ENCODE results near the gene ZNF41. TPM values are rescaled to one million over a fixed set of nuclear protein-coding genes. Genes with fewer than 3 reads are reported as not detected.
"Not testable (repeated sequence)": the region's sequence is repeated elsewhere in the genome, so short reads cannot be mapped to it uniquely, and the experiment has no call there.

The ZNF41 gene
- total RNA-seq, 1 experiment from 2014 or later: 4.8 TPM

- not testable (repeated sequence) for DNase-seq (ENCODE audit: low read depth)
Measured at GRCh38 chrX:47492133-47492532, 9.1 kb upstream of the ZNF41 start.

DNA sequence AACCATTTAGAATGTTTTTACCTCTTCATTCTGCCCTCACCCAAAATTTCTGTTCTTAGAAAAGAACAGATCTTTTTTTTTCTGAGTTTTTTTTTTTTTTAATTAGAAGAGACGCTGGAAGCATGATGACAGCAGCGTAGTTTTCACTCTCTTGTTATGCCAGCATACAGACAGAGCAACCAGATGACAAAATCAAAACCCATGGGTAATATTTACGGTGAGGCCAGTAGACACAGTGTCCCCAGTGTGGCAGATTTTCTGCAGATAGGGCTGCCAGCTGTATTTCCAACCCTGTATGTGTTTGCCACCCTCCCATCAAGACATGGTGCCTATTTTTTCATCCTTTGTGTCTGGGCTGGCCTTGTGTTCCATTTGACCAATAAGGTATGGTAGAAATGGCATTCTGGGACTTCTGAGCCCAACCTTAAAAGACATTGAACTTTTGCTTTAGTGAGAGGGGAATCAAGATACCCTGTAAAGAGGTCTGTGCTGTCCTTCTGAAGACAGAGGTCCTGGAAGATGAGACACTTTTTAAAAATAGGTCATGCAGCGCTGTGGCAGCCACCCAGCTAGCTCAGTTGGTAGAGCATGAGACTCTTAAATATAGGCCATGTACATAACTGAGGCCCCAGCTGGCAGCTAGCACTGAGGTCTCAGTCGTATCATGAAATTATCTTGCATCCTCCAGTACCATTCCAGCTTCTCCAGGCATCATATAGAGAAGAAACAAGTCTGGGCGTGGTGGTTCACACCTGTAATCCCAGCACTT lies 6.7 kb upstream of the ZNF41 start:
- no peak for DNase-seq (ENCODE audit: low read depth)

DNA sequence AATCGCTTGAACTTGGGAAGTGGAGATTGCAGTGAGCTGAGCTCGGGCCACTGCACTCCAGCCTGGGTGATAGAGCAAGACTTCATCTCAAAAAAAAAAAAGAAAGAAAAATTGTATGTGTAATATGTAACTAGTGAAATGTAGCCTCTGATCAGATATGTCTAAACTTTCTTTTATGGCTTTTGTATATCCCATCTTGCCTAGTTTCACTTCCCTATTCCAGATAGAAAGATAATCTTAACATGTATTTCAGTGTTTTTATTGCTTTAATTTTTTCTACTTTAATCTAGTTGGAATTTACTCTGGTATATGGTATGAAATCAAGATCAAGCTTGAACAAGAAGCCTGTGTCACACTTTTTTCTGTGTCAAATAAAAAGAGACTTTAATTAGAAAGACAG lies 1.9 kb upstream of the ZNF41 start:
- DNase-seq (ENCODE audit: low read depth): no peak

DNA sequence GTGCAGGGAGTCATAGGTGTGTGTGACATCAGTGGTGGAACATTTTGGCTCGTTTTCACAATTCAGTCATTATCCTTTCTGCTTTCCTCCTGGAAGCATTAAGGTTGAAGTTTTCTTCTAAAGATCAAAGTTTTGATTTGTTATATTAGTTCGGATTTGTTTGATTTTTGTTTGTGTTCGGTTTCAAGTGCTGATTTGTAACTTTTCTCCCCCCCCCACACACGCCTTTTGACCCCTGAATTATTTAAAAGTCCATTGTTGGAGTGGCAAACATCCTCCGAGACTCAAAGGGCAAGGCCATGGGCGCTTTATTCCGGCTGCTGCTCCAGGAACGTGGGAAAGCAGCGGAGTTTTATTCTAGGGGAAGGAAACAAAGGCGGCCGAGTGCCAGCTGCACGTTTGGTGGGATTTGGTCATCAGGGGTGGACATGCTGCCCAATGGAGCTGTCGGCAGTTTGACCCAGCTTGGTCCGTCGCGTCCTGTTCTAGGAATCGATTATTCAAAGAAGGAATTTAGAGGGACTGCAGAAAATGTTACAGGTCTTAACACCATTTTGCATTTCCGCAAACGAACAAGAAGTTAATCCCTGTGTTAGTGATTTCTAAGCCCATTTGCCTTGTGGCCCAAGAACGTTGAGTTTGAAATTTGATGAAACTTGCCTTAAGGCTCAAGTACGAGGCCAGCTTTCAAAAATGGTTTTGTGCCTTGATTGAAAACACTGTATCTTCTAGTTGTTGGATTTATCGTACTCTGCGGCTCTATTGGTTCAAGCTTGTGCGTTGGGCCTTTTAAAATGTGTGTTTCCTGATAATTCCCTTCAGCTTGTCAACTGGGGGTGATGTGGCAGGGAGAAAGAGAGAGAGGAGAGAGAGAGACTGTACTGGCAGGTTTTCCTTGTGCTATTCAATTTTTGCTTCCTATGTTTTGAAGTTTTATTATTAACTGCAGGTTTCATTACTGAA lies 565 bp upstream of the ZNF41 start:
- peak; percentile 40 for DNase-seq (ENCODE audit: low read depth)

GRCh38 chrX:47482065-47482511 lies 934 bp downstream of the ZNF41 start:
- no peak for DNase-seq (ENCODE audit: low read depth)

- no peak for DNase-seq (ENCODE audit: low read depth)
Measured at GRCh38 chrX:47481160-47481559, 1.9 kb downstream of the ZNF41 start.

- no peak for DNase-seq (ENCODE audit: low read depth)
Measured at GRCh38 chrX:47480576-47480975, 2.4 kb downstream of the ZNF41 start.

DNA sequence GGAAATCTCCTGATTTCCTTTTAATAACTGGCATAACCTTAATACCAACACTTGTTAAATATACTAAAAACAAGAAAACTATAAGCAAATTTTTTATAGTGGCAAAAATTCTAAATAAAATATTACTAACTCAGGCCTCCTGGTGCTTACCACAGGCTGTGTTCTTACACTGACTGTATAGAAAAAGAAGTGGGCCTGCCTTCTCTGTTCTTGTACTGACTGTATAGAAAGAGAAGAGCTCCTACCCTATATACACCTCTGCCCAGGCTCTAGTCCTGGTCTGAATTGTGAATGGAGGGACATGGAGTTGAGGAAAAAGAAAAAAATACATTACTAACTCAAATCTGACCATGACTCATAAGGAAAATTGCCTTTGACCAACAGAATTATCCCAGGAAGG lies 7.5 kb downstream of the ZNF41 start:
- no peak for DNase-seq (ENCODE audit: low read depth)

- DNase-seq (ENCODE audit: low read depth): no peak
Measured at GRCh38 chrX:47467106-47467505, 15.9 kb downstream of the ZNF41 start.

DNA sequence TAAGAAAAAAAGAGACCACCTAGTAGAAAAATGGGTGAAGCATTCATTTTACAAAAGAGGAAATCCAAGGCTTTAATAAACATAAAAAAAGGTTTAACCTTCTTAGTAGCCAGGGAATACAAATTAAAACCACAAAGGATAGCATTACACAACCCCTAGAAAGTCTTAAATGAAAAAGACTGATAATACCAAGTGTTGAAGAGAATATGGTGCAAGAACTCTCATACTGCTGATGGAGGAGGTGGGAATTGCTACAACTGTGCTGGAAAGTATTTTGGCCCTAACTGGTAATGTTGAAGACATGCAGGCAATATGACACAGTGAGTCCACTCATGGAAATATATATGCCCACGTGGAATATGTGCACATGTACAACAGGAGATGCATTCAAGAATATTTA lies 22.5 kb downstream of the ZNF41 start:
- DNase-seq (ENCODE audit: low read depth): no peak

DNA sequence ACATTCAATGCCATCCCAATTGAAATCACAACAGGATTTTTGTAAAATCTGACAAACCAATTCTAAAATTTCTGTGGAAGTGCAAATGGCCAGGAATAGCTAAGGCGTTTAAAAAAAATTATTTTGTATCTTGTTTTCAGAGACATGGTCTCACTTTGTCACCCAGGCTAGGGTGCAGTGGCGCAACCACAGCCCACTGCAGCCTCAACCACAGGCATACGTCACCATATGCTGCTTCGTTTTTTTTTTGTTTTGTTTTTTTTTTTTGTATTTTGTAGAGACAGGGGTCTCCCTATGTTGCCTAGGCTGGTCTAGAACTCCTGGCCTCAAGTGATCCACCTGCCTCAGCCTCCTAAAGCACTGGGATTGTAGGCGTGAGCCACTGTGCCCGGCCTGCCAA lies 24.5 kb downstream of the ZNF41 start:
- DNase-seq (ENCODE audit: low read depth): no peak

DNA sequence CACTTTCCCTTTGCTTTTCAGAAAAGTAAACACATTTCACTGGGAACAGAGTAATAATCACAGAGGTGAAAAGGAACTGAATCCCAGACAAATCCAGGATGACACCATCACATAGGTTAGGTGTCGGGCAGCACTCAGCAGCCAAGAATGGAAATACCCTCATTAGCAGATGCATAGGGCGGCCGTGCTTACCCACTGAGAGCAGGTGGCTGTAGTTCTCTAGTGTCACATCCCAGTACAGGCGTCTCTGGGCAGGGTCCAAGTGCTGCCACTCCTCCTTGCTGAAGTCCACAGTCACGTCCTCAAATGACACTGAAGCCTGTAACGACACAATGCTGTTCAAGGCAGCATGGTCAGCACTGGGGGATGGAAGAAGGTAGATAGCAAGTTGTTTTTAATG lies 26.9 kb downstream of the ZNF41 start:
- no peak for DNase-seq (ENCODE audit: low read depth)

- DNase-seq (ENCODE audit: low read depth): no peak
Measured at GRCh38 chrX:47452112-47452511, 30.9 kb downstream of the ZNF41 start.

DNA sequence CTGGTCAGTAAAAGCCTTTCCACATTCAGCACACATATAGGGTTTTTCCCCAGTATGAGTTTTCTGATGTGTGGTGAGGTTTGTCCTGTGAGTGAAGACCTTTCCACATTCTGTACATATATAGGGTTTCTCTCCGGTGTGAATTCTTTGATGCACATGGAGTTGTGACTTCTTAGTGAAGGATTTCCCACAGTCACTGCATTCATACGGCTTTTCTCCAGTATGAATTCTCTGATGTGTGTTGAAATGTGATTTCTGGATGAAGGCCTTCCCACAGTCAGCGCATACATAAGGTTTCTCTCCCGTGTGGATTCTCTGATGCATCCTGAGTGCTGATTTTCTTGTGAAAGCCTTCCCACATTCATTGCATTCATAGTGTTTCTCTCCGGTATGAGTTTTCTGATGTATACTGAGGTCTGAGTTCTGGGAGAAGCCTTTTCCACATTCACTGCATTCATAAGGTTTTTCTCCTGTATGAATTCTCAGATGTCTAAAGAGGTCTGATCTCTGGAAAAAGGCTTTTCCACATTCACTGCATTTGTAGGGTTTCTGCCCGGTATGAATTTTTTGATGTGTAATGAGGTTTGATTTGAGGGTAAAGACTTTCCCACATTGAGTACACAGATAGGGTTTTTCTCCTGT lies 34.7 kb downstream of the ZNF41 start:
- no peak for DNase-seq (ENCODE audit: low read depth)

DNA sequence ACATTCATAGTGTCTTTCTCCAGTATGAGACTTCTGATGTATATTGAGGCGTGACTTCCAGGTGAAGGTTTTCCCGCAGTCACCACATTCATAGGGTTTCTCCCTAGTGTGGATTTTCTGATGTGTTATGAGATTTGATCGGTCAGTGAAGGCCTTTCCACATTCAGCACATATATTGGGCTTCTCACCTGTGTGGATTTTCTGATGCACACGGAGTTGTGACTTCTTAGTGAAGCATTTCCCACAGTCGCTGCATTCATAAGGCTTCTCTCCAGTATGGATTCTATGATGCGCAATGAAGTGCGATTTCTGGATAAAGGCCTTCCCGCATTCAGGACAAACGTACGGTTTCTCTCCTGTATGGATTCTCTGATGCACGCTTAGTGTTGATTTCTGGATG lies 35.4 kb downstream of the ZNF41 start:
- no peak for DNase-seq (ENCODE audit: low read depth)

GRCh38 chrX:47446971-47447370 lies 36.1 kb downstream of the ZNF41 start:
- DNase-seq (ENCODE audit: low read depth): no peak

GRCh38 chrX:47446431-47446830 lies 36.6 kb downstream of the ZNF41 start:
- no peak for DNase-seq (ENCODE audit: low read depth)

GRCh38 chrX:47430925-47431324 lies 52.1 kb downstream of the ZNF41 start:
- DNase-seq (ENCODE audit: low read depth): no peak

DNA sequence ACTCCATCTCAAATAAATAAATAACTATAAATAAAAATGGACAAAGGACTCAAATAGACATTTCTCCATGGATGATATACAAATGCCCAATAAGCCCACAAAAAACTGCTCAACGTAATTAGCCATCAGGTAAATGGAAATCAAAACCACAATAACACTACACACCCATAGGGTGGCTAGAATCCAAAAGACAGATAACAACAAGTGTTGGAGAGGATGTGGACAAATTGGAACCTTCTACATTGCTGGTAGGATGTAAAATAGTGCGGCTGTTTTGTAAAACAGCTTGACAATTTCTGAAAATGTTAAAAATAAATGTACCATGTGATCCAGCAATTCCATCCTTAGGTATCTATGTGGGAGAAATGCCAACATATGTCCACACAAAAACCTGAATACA lies 60.6 kb downstream of the ZNF41 start:
- no peak for DNase-seq (ENCODE audit: low read depth)

DNA sequence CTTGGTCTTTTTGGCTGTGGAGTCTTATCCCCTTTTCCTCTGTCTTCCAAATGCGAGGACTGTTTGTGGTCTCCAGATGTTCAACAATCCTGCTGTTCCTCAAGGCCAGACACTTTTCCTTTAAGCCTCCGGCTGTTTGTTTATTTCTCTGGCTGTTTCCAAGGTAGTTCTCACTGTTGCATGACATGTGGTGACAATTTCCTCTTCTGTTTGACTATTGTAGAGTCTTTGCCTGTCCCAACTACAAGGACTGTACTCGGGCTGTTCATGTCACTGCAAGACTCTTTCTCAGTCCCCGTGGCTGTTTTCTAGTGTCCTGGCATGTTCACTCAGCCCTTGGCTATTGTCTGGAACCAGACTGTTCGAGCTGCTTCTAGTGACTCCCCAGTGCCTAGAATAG lies 62.1 kb downstream of the ZNF41 start:
- DNase-seq (ENCODE audit: low read depth): no peak

DNA sequence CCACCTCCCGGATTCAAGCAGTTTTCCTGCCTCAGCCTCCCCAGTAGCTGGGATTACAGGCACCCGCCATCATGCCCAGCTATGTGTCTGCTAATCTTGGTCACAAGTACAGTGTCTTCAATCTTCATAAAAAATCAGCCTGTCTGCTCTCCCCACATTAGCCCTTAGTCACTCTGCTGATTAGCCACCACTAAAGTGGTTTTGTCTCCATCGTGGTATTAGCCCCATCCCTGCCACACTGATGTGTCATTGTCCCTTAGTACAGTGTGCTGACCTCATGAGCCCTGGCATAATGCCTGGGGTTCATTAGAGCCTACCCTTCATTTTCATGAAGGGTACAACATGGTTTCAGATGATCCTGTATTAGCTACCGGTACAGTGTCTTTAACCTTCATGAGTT lies 62.8 kb downstream of the ZNF41 start:
- DNase-seq (ENCODE audit: low read depth): no peak

- no peak for DNase-seq (ENCODE audit: low read depth)
Measured at GRCh38 chrX:47413179-47413594, 69.8 kb downstream of the ZNF41 start.

Measured in Daoy (cell line).